ENCODE results near the gene WDR62.

DNA sequence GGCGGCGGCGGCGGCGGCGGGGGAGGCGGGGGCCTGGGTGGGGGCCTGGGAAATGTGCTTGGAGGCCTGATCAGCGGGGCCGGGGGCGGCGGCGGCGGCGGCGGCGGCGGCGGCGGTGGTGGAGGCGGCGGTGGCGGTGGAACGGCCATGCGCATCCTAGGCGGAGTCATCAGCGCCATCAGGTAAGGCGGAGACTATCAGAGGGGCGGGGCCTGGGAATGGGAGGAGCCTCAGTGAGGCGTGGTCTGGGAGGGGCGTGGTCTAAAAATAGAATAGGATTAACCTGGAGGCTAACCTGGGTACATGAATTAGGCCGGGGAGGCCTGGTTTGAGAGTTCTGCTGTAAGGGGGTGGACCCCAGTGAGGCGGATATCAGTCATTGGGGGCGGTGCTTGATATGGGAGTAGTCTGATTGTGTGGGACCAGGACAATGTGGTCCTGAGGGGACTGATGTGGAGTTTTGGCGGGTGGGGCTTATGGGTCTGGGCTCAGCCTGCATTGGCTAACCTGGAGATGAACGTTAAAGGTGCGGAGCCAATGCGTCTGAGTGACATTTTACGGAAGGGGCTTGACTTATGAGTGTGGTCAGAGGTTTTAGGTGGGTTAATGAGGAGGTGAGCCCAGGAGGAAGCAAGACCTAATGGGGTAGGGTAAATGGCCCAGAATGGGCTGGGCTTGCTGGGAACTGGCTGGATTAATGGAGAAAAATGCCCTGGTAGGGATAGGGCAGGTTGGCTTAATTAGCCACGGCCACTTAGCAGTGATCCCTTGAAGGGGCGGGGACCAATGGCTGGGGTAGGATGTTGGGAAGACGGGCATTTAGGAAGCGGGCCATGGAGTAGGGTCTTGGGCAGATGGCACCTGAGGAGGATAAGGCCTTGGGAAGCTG, 86.6 kb downstream of the WDR62 start:
- TF ChIP-seq POLR2A (IDR thresholded peaks at IDR 0.05; ENCODE audit: low read depth, low read length) (no peak), CTCF (IDR thresholded peaks at IDR 0.05; ENCODE audit: extremely low read depth in 1 of 2, insufficient read depth in 1 of 2, low read depth in 1 of 2, low read length in 2 of 2) (no peak), EZH2 (IDR thresholded peaks at IDR 0.05; ENCODE audit: borderline replicate concordance, low read depth, low read length, severe bottlenecking) (no peak), MAX (IDR thresholded peaks at IDR 0.05; ENCODE audit: insufficient read depth, insufficient read length) (no peak), POLR2AphosphoS5 (IDR thresholded peaks at IDR 0.05; ENCODE audit: insufficient read depth, low read depth, low read length) (no peak), GATA2 (IDR thresholded peaks at IDR 0.05; ENCODE audit: insufficient read depth, insufficient read length, low read depth, low read length) (no peak)

All from endothelial cell of umbilical vein (primary cell).